Measurements from ENCODE around the gene SLC15A3.
A peak's percentile ranks its signal among the peaks of the same experiment; 100 is the strongest.

The SLC15A3 gene

GRCh38 chr11:60895687-60896086 lies 56.3 kb downstream of the SLC15A3 start:
- no peak for DNase-seq

- DNase-seq, result no peak
These were observed 60.8 kb downstream of the SLC15A3 start for GRCh38 chr11:60891103-60891741.

- no peak for DNase-seq
These were observed 61.3 kb downstream of the SLC15A3 start for GRCh38 chr11:60890696-60891095.

GRCh38 chr11:60889869-60890311 lies 62.1 kb downstream of the SLC15A3 start:
- DNase-seq, result no peak

GRCh38 chr11:60887556-60887955 lies 64.4 kb downstream of the SLC15A3 start:
- DNase-seq, result peak in 9 of 56 donors; percentile 9 to 40 (median 21)

Data from amygdala (tissue), 56 donors.